ENCODE results near the gene CFAP20DC. TPM values are rescaled to one million over a fixed set of nuclear protein-coding genes. Genes with fewer than 3 reads are reported as not detected.

The CFAP20DC gene
- polyA plus RNA-seq, 2 of the 4 experiments (the other 2 are of a cell fraction) = 2.5 to 6.0 TPM

DNA sequence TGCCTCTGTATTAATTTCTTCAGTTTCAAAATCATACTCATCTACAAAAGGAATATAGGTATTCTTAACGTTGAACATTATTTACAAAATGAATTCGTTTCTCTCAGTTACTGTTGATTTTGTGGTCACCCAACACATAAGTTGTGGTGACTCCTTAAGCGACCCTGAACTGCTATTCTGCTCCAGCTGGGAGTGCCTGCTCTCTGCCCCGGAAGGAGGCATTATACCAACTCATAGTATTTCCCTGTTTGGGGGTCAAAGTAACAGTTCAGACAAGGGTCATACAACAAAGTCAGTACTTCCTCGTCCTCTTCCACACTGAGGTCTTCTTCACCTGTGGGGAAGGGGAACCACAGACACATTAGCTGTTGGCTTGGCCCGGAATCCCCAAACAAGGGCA lies 307.6 kb downstream of the CFAP20DC start:
- Histone ChIP-seq H3K9me3 (no peaks in the 10 kb centered on the region), H3K4me1 (no peaks in the 10 kb centered on the region), H3K4me3 (no peak overlapping the region), H3K4me2 (no peak overlapping the region), H3K27ac (no peak overlapping the region)
- no peak for FAIRE-seq
- no peak for ATAC-seq
- POLR2A ChIA-PET = no interaction called here
- CTCF ChIA-PET = interaction anchor here (1.2 kb wide), 1 partner anchor 1115 kb away, joined by 3 read pairs; no protein-coding TSS in a partner anchor
- WGBS (ENCODE audit: missing lambda C conversion rate) = 28% methylated on average over 6 of the region's 6 CpGs
- TF ChIP-seq, protein P1, sequence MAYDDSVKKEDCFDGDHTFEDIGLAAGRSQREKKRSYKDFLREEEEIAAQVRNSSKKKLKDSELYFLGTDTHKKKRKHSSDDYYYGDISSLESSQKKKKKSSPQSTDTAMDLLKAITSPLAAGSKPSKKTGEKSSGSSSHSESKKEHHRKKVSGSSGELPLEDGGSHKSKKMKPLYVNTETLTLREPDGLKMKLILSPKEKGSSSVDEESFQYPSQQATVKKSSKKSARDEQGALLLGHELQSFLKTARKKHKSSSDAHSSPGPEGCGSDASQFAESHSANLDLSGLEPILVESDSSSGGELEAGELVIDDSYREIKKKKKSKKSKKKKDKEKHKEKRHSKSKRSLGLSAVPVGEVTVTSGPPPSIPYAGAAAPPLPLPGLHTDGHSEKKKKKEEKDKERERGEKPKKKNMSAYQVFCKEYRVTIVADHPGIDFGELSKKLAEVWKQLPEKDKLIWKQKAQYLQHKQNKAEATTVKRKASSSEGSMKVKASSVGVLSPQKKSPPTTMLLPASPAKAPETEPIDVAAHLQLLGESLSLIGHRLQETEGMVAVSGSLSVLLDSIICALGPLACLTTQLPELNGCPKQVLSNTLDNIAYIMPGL (CRISPR knock-in tag; IDR thresholded peaks at IDR 0.05; ENCODE audit: borderline replicate concordance) = no peak
- TF ChIP-seq FOSB (CRISPR knock-in tag; IDR thresholded peaks at IDR 0.05) = no peak
- no peak for TF ChIP-seq SREBF2 (IDR thresholded peaks at IDR 0.05)
- TF ChIP-seq MYC (IDR thresholded peaks at IDR 0.05; ENCODE audit: borderline replicate concordance, low read length) = no peak
- TF ChIP-seq NPAS2 (CRISPR knock-in tag; IDR thresholded peaks at IDR 0.05; ENCODE audit: borderline replicate concordance) = no peak
- TF ChIP-seq JUNB (IDR thresholded peaks at IDR 0.05) = no peak
- TF ChIP-seq, protein P2, sequence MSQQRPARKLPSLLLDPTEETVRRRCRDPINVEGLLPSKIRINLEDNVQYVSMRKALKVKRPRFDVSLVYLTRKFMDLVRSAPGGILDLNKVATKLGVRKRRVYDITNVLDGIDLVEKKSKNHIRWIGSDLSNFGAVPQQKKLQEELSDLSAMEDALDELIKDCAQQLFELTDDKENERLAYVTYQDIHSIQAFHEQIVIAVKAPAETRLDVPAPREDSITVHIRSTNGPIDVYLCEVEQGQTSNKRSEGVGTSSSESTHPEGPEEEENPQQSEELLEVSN (IDR thresholded peaks at IDR 0.05; ENCODE audit: borderline replicate concordance, low read depth) = no peak
- no peak for TF ChIP-seq EHMT2 (IDR thresholded peaks at IDR 0.05; ENCODE audit: low read depth)
- TF ChIP-seq BHLHE40 (IDR thresholded peaks at IDR 0.05; ENCODE audit: low read depth, low read length) = no peak
- no peak for TF ChIP-seq ZNF302 (CRISPR knock-in tag; IDR thresholded peaks at IDR 0.05)
- no peak for TF ChIP-seq RARB (CRISPR knock-in tag; IDR thresholded peaks at IDR 0.05)
- DNase-seq (ENCODE audit: low read depth in 1 of 2, low spot score in 1 of 2) = no peak

- ChIA-PET CTCF (no interaction called here), POLR2A (no interaction called here)
- FAIRE-seq = no peak
- Histone ChIP-seq H3K27ac (no peak overlapping the region), H3K4me2 (no peak overlapping the region), H3K4me3 (no peak overlapping the region), H3K9me3 (no peaks in the 10 kb centered on the region), H3K4me1 (no peaks in the 10 kb centered on the region)
- no peak for DNase-seq (ENCODE audit: low read depth in 1 of 2, low spot score in 1 of 2)
- ATAC-seq = no peak
- WGBS (ENCODE audit: missing lambda C conversion rate) = 13% methylated on average over 3 of the region's 3 CpGs
- TF ChIP-seq MAFK (IDR thresholded peaks at IDR 0.05; ENCODE audit: partially characterized antibody) = no peak
- TF ChIP-seq KDM5A (IDR thresholded peaks at IDR 0.05) = no peak
- TF ChIP-seq EHF (CRISPR knock-in tag; IDR thresholded peaks at IDR 0.05) = no peak
- TF ChIP-seq FOXS1 (CRISPR knock-in tag; IDR thresholded peaks at IDR 0.05) = no peak
- TF ChIP-seq PBX3 (IDR thresholded peaks at IDR 0.05) = no peak
- no peak for TF ChIP-seq HEYL (CRISPR knock-in tag; IDR thresholded peaks at IDR 0.05)
- TF ChIP-seq NFE2L2 (conservative IDR thresholded peaks at IDR 0.05; ENCODE audit: low read length) = no peak
Measured at GRCh38 chr3:58737644-58738043, 312.2 kb downstream of the CFAP20DC start.

GRCh38 chr3:58731673-58732072 lies 318.2 kb downstream of the CFAP20DC start:
- H3K4me3 ChIP-seq = no peak overlapping the region
- POLR2A ChIA-PET = no interaction called here
- ATAC-seq (no peak), DNase-seq (ENCODE audit: low read depth in 1 of 2, low spot score in 1 of 2) (no peak), FAIRE-seq (no peak)
- no peaks in the 10 kb centered on the region for H3K9me3 ChIP-seq
- no peak overlapping the region for H3K27ac ChIP-seq
- no peaks in the 10 kb centered on the region for H3K4me1 ChIP-seq
- CTCF ChIA-PET = no interaction called here
- WGBS (ENCODE audit: missing lambda C conversion rate) = 66% methylated on average over 5 of the region's 5 CpGs
- TF ChIP-seq PHF8 (IDR thresholded peaks at IDR 0.05; ENCODE audit: borderline replicate concordance, low read depth) = no peak
- no peak for TF ChIP-seq EHMT2 (IDR thresholded peaks at IDR 0.05; ENCODE audit: low read depth)
- no peak for TF ChIP-seq TFCP2L1 (CRISPR knock-in tag; IDR thresholded peaks at IDR 0.05)
- no peak for TF ChIP-seq CBX8 (IDR thresholded peaks at IDR 0.05)
- TF ChIP-seq CTCF (IDR thresholded peaks at IDR 0.05) = no peak
- no peak overlapping the region for H3K4me2 ChIP-seq

All from A549 (cell line).